ENCODE data around the gene C1GALT1. TPM values are rescaled to one million over a fixed set of nuclear protein-coding genes. Genes with fewer than 3 reads are reported as not detected.

C1GALT1 gene
- total RNA-seq, 4 donors from 2014 or later: 42.9 to 99.9 (median 54.6) TPM

GRCh38 chr7:7157887-7158271 is 24.5 kb upstream of the C1GALT1 start:
- Histone ChIP-seq H3K27ac (no peak overlapping the region), H3K36me3 (no peaks in the 10 kb centered on the region), H3K9me3 (no peaks in the 10 kb centered on the region), H3K4me1 (no peaks in the 10 kb centered on the region), H3K27me3 (no peaks in the 10 kb centered on the region), H3K4me3 (replicated peaks in 1 of 3) (no peak overlapping the region)
- intact Hi-C loops (cut with DNase I): no loop called here
- no peak for TF ChIP-seq POLR2A (IDR thresholded peaks at IDR 0.05)
- no peak for TF ChIP-seq CTCF (IDR thresholded peaks at IDR 0.05)
- no peak for DNase-seq

- H3K4me3 ChIP-seq (replicated peaks in 1 of 3): no peak overlapping the region
- TF ChIP-seq POLR2A (IDR thresholded peaks at IDR 0.05): no peak
- no peak for TF ChIP-seq CTCF (IDR thresholded peaks at IDR 0.05)
- H3K9me3 ChIP-seq: no peaks in the 10 kb centered on the region
- no peaks in the 10 kb centered on the region for H3K27me3 ChIP-seq
- intact Hi-C loops (cut with DNase I): no loop called here
- H3K27ac ChIP-seq: no peak overlapping the region
- 67 to 77% methylated on average over 6 of the region's 6 CpGs for whole genome bisulfite sequencing, 2 donors
- DNase-seq: no peak
- H3K36me3 ChIP-seq: no peaks in the 10 kb centered on the region
- no peaks in the 10 kb centered on the region for H3K4me1 ChIP-seq
Measured at GRCh38 chr7:7159063-7159658, 23.2 kb upstream of the C1GALT1 start.

DNA sequence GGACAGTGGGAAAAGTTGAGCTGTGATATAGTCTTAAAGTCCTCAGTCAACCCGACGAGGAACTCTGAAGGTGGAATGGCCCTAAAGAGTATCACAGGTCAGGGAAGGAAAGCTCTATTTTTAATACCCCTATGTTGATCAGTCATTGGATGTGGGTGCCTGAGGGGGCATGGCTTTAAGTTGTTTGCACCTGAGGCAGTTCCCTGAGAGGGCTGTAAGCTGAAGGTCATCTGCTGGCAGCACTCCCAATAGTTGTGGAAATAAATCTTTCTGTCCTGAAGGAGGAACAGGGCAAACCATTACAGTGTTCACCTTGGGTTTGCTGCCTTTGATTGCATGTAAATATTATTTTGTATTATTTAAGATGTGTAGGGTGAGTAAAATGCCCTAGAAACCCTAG is 17.8 kb upstream of the C1GALT1 start:
- no peaks in the 10 kb centered on the region for H3K4me1 ChIP-seq
- no peaks in the 10 kb centered on the region for H3K9me3 ChIP-seq
- intact Hi-C loops (cut with DNase I): no loop called here
- no peak overlapping the region for H3K27ac ChIP-seq
- TF ChIP-seq CTCF (IDR thresholded peaks at IDR 0.05): no peak
- no peaks in the 10 kb centered on the region for H3K27me3 ChIP-seq
- WGBS, 2 donors: 95 to 98% methylated on average over 2 of the region's 2 CpGs
- no peak overlapping the region for H3K4me3 ChIP-seq (replicated peaks in 1 of 3)
- no peaks in the 10 kb centered on the region for H3K36me3 ChIP-seq
- DNase-seq: no peak

DNA sequence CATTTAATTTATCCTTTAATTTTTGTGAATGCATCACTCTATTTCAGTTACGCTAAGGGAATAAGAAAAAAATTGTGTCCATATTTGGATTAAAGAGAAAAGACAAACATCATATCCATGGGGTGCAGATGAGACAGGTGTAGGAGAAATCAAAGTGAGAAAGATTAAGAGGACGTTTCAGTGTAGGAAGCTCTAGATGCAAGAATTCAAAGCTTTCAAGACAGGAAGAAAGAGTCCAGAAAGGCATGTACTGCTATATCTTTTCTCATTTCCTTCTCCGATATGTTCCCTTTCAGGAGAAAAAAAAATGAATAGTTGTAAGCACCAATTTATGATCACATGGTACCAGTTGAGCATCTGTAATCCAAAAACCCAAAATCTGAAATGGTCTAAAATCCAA is 17.0 kb upstream of the C1GALT1 start:
- no peak for DNase-seq
- no peaks in the 10 kb centered on the region for H3K9me3 ChIP-seq
- no peak overlapping the region for H3K4me3 ChIP-seq (replicated peaks in 1 of 3)
- H3K4me1 ChIP-seq: no peaks in the 10 kb centered on the region
- H3K36me3 ChIP-seq: no peaks in the 10 kb centered on the region
- TF ChIP-seq CTCF (IDR thresholded peaks at IDR 0.05) (no peak), POLR2A (IDR thresholded peaks at IDR 0.05) (no peak)
- intact Hi-C loops (cut with DNase I): no loop called here
- 87 to 90% methylated on average over 3 of the region's 3 CpGs for WGBS, 2 donors
- no peaks in the 10 kb centered on the region for H3K27me3 ChIP-seq
- H3K27ac ChIP-seq: no peak overlapping the region

GRCh38 chr7:7166318-7166717 is 16.0 kb upstream of the C1GALT1 start:
- H3K27me3 ChIP-seq: no peaks in the 10 kb centered on the region
- H3K9me3 ChIP-seq: no peaks in the 10 kb centered on the region
- no peak overlapping the region for H3K4me3 ChIP-seq (replicated peaks in 1 of 3)
- no peak for TF ChIP-seq CTCF (IDR thresholded peaks at IDR 0.05)
- no peak for TF ChIP-seq POLR2A (IDR thresholded peaks at IDR 0.05)
- H3K27ac ChIP-seq: no peak overlapping the region
- no peaks in the 10 kb centered on the region for H3K36me3 ChIP-seq
- WGBS, 2 donors: 90 to 97% methylated on average over 3 of the region's 3 CpGs
- no peak for DNase-seq
- intact Hi-C loops (cut with DNase I): no loop called here
- H3K4me1 ChIP-seq: no peaks in the 10 kb centered on the region

Data from thyroid gland (tissue), 4 donors.